ENCODE measurements around the gene CELA3B.

DNA sequence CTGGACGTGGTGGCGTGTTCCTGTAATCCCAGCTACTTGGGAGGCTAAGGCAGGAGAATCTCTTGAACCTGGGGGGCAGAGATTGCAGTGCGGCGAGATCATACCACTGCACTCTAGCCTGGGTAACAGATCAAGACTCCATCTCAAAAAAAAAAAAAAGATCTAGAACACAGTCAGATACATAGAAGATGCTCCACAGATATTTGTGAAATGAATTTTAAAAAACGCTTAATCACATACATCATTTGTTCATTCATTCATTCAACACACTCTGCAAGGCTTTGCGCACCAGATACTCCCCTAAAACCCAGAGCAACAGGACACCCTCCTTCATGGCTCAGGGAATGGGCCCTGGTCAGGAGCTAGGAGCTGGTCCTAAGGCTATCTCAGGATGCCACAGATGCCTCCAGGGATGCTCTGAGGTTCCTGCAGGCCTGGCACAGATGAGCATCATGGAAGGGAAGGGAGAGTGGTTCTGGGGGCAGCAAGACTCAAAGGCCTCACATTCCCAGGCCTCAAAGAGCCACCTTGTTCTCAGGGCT is 46.1 kb upstream of the CELA3B start:
- TF ChIP-seq POLR2A (IDR thresholded peaks at IDR 0.05) (no peak), POLR2AphosphoS5 (IDR thresholded peaks at IDR 0.05) (no peak)
- TF ChIP-seq, protein P1, sequence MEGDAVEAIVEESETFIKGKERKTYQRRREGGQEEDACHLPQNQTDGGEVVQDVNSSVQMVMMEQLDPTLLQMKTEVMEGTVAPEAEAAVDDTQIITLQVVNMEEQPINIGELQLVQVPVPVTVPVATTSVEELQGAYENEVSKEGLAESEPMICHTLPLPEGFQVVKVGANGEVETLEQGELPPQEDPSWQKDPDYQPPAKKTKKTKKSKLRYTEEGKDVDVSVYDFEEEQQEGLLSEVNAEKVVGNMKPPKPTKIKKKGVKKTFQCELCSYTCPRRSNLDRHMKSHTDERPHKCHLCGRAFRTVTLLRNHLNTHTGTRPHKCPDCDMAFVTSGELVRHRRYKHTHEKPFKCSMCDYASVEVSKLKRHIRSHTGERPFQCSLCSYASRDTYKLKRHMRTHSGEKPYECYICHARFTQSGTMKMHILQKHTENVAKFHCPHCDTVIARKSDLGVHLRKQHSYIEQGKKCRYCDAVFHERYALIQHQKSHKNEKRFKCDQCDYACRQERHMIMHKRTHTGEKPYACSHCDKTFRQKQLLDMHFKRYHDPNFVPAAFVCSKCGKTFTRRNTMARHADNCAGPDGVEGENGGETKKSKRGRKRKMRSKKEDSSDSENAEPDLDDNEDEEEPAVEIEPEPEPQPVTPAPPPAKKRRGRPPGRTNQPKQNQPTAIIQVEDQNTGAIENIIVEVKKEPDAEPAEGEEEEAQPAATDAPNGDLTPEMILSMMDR (IDR thresholded peaks at IDR 0.05), result no peak

All from prostate gland (tissue), 2 donors.